T1000 (cell line): ENCODE data around the gene TDRD1.

Experiments used
- DNase-seq: peaks from one replicate; lab custom pipeline; 2025; ENCODE audit warnings: mixed read lengths; lab: John Stamatoyannopoulos, UW

Gene TDRD1

GRCh38 chr10:114265392-114266053, 86.4 kb downstream of the TDRD1 start:
- no peak for DNase-seq

GRCh38 chr10:114266521-114266920, 87.4 kb downstream of the TDRD1 start:
- no peak for DNase-seq

GRCh38 chr10:114271075-114271778, 92.1 kb downstream of the TDRD1 start:
- DNase-seq: no peak

- peak; percentile 59 for DNase-seq
Observed at GRCh38 chr10:114271779-114272167, 92.6 kb downstream of the TDRD1 start.

GRCh38 chr10:114272696-114273095, 93.5 kb downstream of the TDRD1 start:
- no peak for DNase-seq

- no peak for DNase-seq
Observed at GRCh38 chr10:114273910-114274309, 94.8 kb downstream of the TDRD1 start.

GRCh38 chr10:114274616-114275453, 95.7 kb downstream of the TDRD1 start:
- no peak for DNase-seq

GRCh38 chr10:114276066-114276465, 96.9 kb downstream of the TDRD1 start:
- no peak for DNase-seq

GRCh38 chr10:114276671-114277070, 97.5 kb downstream of the TDRD1 start:
- DNase-seq: no peak

GRCh38 chr10:114278140-114278883, 99.2 kb downstream of the TDRD1 start:
- DNase-seq: no peak

- no peak for DNase-seq
Observed at GRCh38 chr10:114278884-114279191, 99.7 kb downstream of the TDRD1 start.

- no peak for DNase-seq
Observed at GRCh38 chr10:114279289-114279688, 100.1 kb downstream of the TDRD1 start.

GRCh38 chr10:114279901-114280644, 100.9 kb downstream of the TDRD1 start:
- no peak for DNase-seq

- no peak for DNase-seq
Observed at GRCh38 chr10:114281006-114281405, 101.9 kb downstream of the TDRD1 start.

- no peak for DNase-seq
Observed at GRCh38 chr10:114281461-114281860, 102.3 kb downstream of the TDRD1 start.
